Measurements from ENCODE around the gene PPP1R13B. TPM values are rescaled to one million over a fixed set of nuclear protein-coding genes. Genes with fewer than 3 reads are reported as not detected.
"Not testable (repeated sequence)": the region's sequence is repeated elsewhere in the genome, so short reads cannot be mapped to it uniquely, and the experiment has no call there.

PPP1R13B gene
- total RNA-seq, 1 donor from 2014 or later = 67.8 TPM

- no peak for DNase-seq (ENCODE audit: low spot score)
- intact Hi-C loops (cut with DNase I) = loop anchor here (5.0 kb wide), 1 partner anchor 38 kb away; no protein-coding TSS in a partner anchor
Measured at GRCh38 chr14:103845327-103845726, 2.0 kb downstream of the PPP1R13B start.

GRCh38 chr14:103841265-103841664 is 6.1 kb downstream of the PPP1R13B start:
- intact Hi-C loops (cut with DNase I); DNase-seq (ENCODE audit: low spot score): not testable (repeated sequence)

GRCh38 chr14:103840014-103840413 is 7.4 kb downstream of the PPP1R13B start:
- intact Hi-C loops (cut with DNase I) = no loop called here

GRCh38 chr14:103839579-103839978 is 7.8 kb downstream of the PPP1R13B start:
- intact Hi-C loops (cut with DNase I) = no loop called here
- no peak for DNase-seq (ENCODE audit: low spot score)

More at GRCh38 chr14:103840014-103840413, 7.4 kb downstream of the PPP1R13B start:
- no peak for DNase-seq (ENCODE audit: low spot score)

GRCh38 chr14:103838117-103838516 is 9.3 kb downstream of the PPP1R13B start:
- no peak for DNase-seq (ENCODE audit: low spot score)
- intact Hi-C loops (cut with DNase I) = no loop called here

- intact Hi-C loops (cut with DNase I) = no loop called here
- DNase-seq (ENCODE audit: low spot score) = no peak
Measured at GRCh38 chr14:103836976-103837725, 10.2 kb downstream of the PPP1R13B start.

GRCh38 chr14:103834956-103835355 is 12.4 kb downstream of the PPP1R13B start:
- intact Hi-C loops (cut with DNase I) = no loop called here

GRCh38 chr14:103833711-103834110 is 13.7 kb downstream of the PPP1R13B start:
- DNase-seq (ENCODE audit: low spot score) = no peak
- intact Hi-C loops (cut with DNase I) = no loop called here

More at GRCh38 chr14:103834956-103835355, 12.4 kb downstream of the PPP1R13B start:
- DNase-seq (ENCODE audit: low spot score) = no peak

- intact Hi-C loops (cut with DNase I) = no loop called here
- DNase-seq (ENCODE audit: low spot score) = no peak
Measured at GRCh38 chr14:103832046-103832445, 15.3 kb downstream of the PPP1R13B start.

- intact Hi-C loops (cut with DNase I) = no loop called here
- DNase-seq (ENCODE audit: low spot score) = no peak
Measured at GRCh38 chr14:103830511-103831270, 16.7 kb downstream of the PPP1R13B start.

- DNase-seq (ENCODE audit: low spot score) = no peak
- intact Hi-C loops (cut with DNase I) = no loop called here
Measured at GRCh38 chr14:103828315-103828967, 18.9 kb downstream of the PPP1R13B start.

- intact Hi-C loops (cut with DNase I) = no loop called here
Measured at GRCh38 chr14:103825101-103825500, 22.3 kb downstream of the PPP1R13B start.

GRCh38 chr14:103820908-103821307 is 26.5 kb downstream of the PPP1R13B start:
- intact Hi-C loops (cut with DNase I) = no loop called here

More at GRCh38 chr14:103825101-103825500, 22.3 kb downstream of the PPP1R13B start:
- no peak for DNase-seq (ENCODE audit: low spot score)

GRCh38 chr14:103820382-103820781 is 27.0 kb downstream of the PPP1R13B start:
- no peak for DNase-seq (ENCODE audit: low spot score)
- intact Hi-C loops (cut with DNase I) = no loop called here

More at GRCh38 chr14:103820908-103821307, 26.5 kb downstream of the PPP1R13B start:
- no peak for DNase-seq (ENCODE audit: low spot score)

- peak; percentile 85 for DNase-seq (ENCODE audit: low spot score)
- intact Hi-C loops (cut with DNase I) = no loop called here
Measured at GRCh38 chr14:103819503-103820307, 27.7 kb downstream of the PPP1R13B start.

- intact Hi-C loops (cut with DNase I) = no loop called here
- no peak for DNase-seq (ENCODE audit: low spot score)
Measured at GRCh38 chr14:103818870-103819269, 28.5 kb downstream of the PPP1R13B start.

- no peak for DNase-seq (ENCODE audit: low spot score)
Measured at GRCh38 chr14:103818422-103818821, 29.0 kb downstream of the PPP1R13B start.

GRCh38 chr14:103817595-103817994 is 29.8 kb downstream of the PPP1R13B start:
- no peak for DNase-seq (ENCODE audit: low spot score)
- intact Hi-C loops (cut with DNase I) = no loop called here

More at GRCh38 chr14:103818422-103818821, 29.0 kb downstream of the PPP1R13B start:
- intact Hi-C loops (cut with DNase I) = no loop called here

- intact Hi-C loops (cut with DNase I) = no loop called here
- DNase-seq (ENCODE audit: low spot score) = no peak
Measured at GRCh38 chr14:103816991-103817390, 30.4 kb downstream of the PPP1R13B start.

Measured in cardiac septum (tissue), 1 donor.